HG03025 (cell line): Measurements from ENCODE around the gene SLC7A5.
"Not testable (repeated sequence)": the region's sequence is repeated elsewhere in the genome, so short reads cannot be mapped to it uniquely, and the experiment has no call there.

Experiments used
- ATAC-seq: cut with Tn5 transposase; IDR thresholded peaks from one replicate; pipeline ENCODE4 v1.9.1; 2021; ENCODE audit warnings: mild to moderate bottlenecking, moderate library complexity; ENCODE audit not compliant: unreplicated experiment, low FRiP score

SLC7A5 gene

DNA sequence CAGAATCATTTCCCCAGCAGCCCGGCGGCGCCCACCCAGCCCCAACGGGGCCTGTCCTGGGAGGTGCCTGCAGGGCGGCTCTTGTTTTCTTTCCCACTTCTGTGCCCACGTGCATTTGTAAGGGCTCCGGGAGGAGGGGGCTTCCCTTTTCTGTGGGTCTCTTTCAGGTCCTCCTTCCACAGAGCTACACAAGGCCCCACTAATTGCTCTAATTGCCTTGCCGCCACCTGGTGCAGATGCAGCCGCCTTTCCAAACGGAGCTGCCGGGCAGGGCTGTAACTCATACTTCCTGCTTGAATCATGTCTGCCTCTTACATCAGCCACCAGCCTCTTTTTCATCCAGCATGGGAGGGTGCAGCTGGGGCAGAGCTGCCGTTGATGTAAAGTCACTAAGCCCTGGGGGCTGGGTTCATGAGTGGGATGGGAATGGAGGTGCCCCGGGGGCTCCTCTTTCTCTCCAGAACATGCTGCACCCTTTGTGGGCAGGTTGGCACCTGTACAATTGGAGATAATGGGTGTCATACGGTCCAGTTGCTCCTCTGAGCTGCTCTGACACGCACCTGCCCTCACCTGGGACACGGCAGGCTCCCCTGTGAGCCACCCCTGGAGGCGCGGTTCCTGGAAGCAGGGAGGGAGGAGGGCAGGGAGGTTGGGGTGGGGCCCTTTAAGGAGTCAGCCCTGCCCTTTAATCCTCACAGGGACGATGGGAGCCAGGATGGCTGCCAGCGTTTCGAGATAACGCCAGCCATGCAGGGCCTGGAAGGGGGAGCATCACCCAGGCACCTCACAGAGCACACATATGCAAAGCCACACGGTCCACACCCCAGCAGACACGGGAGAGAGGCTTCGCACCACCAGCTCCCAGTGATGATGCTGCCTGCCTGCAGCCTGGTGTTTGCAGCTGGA lies 62.4 kb downstream of the SLC7A5 start:
- ATAC-seq: no peak

DNA sequence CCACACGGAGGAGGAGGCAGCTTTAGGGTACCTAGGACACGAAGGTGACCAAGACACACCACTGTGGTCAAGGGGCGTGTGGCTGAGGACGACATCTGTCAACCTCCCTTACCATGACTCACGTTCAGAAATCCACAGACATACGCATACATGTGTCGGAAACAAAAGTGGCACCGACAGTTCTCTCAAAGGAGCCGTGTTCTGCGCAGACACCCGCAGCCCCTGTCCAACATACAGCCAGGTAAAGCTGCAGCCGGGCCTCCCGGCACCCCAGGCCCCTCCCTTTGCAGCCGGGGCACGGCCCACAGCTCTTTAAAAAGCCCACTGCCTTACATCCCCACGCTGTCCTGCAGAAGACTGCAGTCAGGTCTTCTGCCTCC lies 63.1 kb downstream of the SLC7A5 start:
- ATAC-seq: no peak

GRCh38 chr16:87803385-87803784 lies 65.9 kb downstream of the SLC7A5 start:
- ATAC-seq: no peak

DNA sequence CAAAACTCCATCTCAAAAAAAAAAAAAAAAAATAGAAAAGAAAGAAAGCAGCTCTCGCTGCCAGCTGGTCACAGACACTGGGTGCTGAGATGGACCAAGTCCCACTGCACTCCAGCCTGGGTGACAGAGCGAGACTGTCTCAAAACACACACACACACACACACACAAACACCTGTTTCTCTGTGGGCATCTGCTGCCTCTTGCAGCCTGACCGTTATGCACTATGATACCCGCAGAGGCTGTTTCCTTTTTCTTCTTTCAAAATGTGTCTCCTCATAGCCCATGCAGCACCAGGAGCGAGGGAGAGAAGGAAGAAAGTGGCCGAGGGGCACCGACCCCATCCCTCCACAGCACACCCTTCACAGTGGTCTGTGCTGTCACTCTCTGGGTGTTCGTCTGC lies 66.6 kb downstream of the SLC7A5 start:
- ATAC-seq: no peak

GRCh38 chr16:87801679-87802259 lies 67.5 kb downstream of the SLC7A5 start:
- no peak for ATAC-seq

DNA sequence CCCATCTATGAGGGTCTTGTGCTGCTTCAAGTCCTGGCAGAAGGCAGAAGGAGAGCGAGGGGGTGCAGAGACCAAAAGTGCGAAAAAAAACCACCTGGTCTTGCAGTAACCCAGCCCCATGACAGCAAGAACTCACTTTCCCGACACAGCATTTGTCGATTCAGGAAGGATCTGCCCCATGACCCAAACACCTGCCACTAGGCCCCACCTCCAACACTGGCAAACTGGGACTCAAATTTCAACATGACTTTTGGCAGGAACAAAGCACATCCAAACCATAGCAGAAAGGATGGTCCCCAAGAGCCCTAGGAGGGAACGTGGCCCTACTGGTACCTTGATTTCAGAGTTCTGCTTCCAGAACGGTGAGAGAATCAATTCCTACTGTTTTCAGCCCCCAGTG lies 68.8 kb downstream of the SLC7A5 start:
- ATAC-seq: no peak

DNA sequence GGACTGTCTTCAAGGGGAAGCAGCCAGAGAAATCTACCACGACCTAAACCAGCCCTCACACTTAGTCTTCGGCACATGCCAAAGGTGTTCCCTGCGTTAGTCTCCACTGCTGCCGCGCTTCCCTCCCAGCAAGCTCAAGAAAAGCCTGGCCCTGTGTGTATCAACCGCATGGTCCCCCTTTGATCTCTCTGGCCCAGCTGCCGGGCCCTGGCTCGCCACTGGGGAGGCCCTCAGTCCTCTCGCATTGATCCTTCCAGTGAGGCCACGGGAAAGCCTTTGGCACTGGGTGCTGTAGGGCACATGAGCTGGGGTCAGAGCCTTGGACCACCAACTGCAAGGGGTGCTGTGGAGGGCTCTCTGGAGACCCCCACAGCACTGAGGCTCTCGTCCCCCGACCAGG lies 74.0 kb downstream of the SLC7A5 start:
- ATAC-seq: no peak

DNA sequence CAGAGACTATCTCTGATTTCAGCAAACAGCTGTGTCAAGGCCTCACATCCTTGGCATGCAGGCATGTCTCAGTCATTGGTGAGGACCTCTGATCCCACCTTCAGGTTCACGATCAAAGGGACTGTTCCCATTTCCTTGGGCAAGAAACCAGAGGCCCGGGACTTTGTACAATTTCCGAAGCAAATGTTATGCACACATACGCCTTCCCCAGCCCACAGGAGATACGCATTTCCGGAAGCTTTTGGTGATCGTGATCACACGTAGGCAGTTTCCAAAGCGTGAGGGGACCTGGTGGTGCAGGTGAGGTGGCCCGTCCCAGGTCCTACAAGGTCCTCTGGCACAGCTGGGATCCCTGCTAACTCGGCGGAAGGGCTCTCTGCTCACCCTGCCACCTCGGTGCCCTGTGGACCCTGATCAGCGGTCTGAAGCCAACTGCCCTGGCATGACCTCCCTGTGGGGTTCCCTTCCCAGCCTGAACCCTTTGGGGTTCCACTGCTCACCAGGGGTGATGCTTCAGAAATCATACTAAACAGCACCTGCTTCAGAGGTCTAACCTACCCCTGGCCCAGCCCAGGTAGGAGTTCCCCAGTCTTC lies 74.7 kb downstream of the SLC7A5 start:
- ATAC-seq: no peak

DNA sequence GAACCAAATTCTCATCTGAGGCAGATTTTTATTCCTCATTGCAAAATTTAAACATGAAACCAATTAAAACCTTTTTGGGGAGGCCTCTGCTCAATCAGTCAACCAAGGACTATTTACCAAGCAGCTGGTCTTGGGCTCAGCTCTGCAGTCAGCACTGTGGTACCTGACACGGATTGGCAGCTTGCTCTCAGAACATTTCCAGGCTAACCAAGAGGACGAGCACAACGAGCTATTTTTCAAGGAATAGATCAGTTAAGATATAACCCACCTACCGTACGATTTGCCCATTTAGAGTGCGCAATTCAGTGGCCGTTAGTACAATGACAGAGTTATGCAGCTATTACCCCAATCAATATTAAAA lies 77.1 kb downstream of the SLC7A5 start:
- no peak for ATAC-seq

DNA sequence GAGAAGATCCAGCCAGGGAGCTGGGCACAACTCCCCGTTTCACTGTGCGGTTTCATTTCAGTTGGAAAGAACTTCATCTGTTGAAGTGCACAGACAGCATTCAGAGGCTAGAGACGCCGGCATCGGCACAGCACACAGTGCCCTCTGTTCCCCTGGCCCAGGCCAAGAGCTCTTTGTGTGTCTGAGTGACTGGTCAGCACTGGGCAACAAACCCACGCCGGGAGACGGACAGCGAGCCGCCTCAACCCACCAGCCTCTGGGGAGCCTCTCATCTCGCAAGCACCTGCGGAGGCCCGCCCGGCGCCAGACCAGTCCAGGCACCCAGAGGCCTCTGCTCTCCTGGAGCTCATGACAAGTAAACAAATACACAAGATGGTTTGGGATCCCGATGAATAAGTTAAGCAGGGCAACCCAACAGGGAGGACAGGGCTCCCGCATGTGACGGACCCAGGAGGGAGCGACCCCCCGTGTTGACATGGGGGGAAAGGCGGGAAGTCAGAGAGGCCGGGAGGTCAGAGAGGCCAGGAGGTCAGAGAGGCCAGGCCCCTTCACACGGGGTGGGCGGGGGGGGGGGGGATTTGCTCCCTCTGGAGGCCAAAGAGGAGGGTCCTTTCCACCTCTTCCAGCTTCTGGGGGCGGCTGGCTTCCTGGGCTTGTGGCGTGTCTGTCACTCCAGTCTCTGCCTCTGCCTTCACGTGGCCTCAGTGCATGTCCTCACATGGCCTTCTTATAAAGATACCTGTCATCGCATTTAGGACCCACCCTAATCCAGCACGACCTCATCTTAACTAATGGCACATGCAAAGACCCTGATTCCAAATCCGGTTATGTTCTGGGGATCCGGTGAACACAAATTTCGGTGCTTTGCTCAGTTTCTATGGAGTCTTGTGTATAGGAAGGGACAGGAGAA lies 77.8 kb downstream of the SLC7A5 start:
- ATAC-seq: no peak

DNA sequence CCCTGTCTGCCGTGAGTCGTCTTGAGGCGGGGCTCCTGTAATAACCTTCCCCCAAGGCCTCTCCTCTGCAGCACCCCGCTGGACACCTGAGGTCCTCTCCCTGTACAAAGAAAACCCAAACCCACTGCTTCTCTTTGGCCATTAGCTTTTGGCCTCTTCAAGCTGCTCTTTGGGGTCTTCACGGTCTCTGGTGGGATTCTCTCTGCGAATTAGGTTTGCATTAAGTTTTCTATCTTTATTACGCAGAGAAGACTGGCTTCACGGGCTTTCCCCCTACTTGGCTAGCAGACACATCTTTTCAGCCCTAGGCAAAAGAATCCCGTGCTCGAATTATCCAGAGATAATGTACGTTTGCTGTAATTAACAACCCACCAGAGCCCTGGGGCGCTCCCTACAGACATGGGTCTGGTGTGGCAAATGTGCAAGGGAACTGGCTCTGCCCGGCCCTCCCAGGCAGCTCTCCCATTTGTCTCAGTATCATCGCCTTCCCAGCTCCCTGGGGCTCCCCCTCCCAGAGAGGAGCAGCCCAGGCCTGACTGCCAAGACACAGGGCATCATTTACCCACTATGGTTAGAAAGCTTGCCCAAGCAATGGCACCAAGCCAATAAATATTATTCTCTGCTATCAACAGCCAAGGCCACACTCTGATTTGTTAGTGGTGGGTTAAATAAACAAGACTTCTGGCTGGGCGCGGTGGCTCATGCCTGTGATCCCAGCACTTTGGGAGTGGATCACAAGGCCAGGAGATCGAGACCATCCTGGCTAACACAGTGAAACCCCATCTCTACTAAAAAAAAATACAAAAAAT lies 78.8 kb downstream of the SLC7A5 start:
- ATAC-seq: no peak

DNA sequence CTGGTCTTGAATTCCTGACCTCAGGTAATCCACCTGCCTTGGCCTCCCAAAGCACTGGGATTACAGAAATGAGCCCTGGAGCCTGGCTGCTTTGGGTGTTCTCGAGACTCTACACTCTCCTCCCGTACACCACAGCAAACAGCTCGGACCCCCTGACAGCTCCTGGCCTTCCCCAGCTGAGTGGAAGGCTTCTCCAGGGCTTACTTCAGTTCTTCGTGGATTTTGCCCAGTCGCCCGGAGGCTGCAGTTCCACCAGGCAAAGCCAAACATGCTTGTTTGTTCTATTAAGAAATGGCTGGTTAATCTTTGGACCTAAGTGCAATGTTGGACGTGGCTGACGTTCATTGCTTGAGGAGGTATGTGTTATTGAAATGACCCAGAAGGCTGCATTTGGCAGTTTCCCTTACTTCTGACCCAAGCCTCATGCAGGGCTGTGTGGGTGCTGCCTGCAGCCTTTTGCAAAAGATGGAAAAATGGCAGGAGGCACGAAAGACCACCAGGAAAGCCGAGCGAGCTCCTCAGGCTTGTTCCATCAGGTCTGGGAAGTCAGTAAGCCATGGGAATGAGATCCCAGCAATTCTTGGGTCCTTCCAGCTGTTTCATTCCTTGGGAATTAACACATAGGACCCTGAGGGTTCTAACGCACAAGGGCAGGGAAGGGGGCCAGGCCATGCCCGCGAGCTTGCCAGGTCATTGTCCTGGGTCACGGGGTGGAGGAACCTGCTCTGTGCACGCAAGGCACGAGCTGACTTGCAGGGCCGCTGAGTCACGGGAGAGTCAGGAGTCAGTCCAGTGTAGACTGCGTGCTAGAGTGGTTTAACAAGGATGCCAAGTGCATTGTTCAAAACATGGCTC lies 79.6 kb downstream of the SLC7A5 start:
- ATAC-seq: no peak

DNA sequence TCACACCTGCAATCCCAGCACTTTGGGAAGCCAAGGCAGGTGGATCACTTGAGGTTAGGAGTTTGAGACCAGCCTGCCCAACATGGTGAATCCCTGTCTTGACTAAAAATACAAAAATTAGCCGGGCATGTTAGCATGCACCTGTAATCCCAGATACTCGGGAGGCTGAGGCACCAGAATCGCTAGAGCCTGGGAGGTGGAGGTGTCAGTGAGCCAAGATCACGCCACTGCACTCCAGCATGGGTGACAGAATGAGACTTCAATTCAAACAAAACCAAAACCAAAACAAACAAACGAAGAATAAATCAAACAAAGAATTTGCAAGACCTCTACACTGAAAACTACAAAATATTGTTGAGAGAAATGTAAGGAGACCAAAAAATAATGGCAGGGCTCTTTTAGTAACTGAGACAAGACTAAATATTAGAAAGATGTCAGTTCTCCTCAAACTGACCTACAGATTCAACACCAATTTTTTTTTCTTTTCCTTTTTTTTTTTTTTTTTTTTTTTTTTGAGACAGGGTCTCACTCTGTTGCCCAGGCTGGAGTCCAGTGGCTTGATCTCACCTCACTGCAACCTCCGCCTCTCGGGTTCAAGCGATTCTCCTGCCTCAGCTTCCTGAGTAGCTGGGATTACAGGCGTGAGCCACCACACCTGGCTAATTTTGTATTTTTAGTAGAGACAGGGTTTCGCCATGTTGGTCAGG lies 80.4 kb downstream of the SLC7A5 start:
- ATAC-seq: not testable (repeated sequence)

- ATAC-seq: not testable (repeated sequence)
These were observed 81.7 kb downstream of the SLC7A5 start for GRCh38 chr16:87787451-87788091.

DNA sequence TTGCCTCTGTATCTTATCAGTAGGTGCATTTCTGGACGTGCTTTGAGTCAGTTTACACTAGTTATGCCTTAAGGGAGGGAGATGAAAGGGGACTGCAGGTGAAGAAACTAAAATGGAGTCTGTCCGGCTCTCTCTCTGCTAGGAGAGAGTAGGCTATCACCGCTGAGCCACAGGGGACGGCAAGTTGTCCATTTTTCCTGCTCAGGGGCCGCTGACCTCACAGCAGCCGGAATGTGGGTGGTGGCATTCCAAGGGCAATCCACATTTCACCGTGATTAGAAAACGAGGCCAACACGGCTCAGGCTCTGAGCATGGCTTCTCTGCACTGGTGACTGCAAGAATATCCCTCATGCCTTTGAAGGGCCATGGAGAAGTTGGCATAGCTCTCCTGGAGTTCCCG lies 84.5 kb downstream of the SLC7A5 start:
- ATAC-seq: no peak

GRCh38 chr16:87782033-87782432 lies 87.3 kb downstream of the SLC7A5 start:
- no peak for ATAC-seq

DNA sequence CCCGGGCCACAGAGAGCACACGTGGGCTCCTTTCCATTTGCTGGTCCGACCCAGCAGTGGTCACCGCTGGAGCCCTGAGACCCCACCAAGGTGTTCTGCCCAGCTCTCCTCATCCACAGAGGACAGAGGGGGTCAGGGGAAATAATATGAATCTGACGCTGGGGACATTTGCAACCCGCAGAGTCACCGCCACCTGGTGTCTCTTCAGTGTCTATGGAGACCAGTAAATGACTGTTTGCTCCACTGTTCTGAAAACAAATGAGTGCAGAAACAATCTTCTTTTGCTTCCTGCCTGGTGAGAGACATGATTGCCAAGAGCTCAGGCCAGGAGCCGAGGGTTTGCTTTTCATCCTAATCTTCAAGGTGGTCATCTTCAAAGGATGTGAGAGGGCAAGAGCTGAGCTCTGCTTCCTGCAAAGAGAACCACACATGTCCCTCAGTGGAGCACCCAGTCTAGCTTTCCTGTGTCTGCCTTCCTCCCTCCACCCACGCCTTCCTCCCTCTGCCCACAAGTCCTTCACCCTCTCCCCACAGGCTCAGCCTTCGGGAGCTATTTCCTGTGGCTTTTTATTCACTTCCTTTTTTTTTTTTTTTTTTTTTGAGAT lies 88.8 kb downstream of the SLC7A5 start:
- ATAC-seq: no peak
